HL-60 (cell line): ENCODE measurements around the gene TMEM44.

ENCODE experiments used
- CTCF ChIP-seq: IDR thresholded peaks from one replicate; pipeline ENCODE4 v1.5.1; 2011; ENCODE audit warnings: low read length, control low read depth, inconsistent platforms; ENCODE audit not compliant: insufficient read depth
- GABPA ChIP-seq: IDR thresholded peaks from 2 replicates; pipeline ENCODE4 v1.6.1; 2012; ENCODE audit warnings: low read depth
- REST ChIP-seq: IDR thresholded peaks from 2 replicates; pipeline ENCODE4 v1.6.1; 2012; ENCODE audit warnings: low read depth; ENCODE audit not compliant: insufficient replicate concordance
- SPI1 ChIP-seq: IDR thresholded peaks from 2 replicates; pipeline ENCODE4 v1.6.1; 2012; ENCODE audit warnings: low read depth, mild to moderate bottlenecking, borderline replicate concordance

- no peak for TF ChIP-seq CTCF
- no peak for TF ChIP-seq REST
- no peak for TF ChIP-seq SPI1
- TF ChIP-seq GABPA, result no peak
Measured at GRCh38 chr3:194608981-194609380, 24.2 kb downstream of the TMEM44 start.
